ENCODE measurements around the gene SH3TC2.

GRCh38 chr5:148963664-148964063 lies 99.2 kb downstream of the SH3TC2 start:
- no peak for TF ChIP-seq CTCF (conservative IDR thresholded peaks at IDR 0.05; ENCODE audit: low read depth, low read length)
- TF ChIP-seq EZH2 (IDR thresholded peaks at IDR 0.05; ENCODE audit: low read length, unreplicated experiment), result no peak
- TF ChIP-seq EZH2phosphoT487 (IDR thresholded peaks at IDR 0.05; ENCODE audit: borderline replicate concordance, low read length), result no peak
